LHCN-M2 (cell line): Measurements from ENCODE around the gene TPCN1. TPM values are rescaled to one million over a fixed set of nuclear protein-coding genes. Genes with fewer than 3 reads are reported as not detected.
"Not testable (repeated sequence)": the region's sequence is repeated elsewhere in the genome, so short reads cannot be mapped to it uniquely, and the experiment has no call there.

ENCODE experiments used
- DNase-seq: peaks from one replicate; pipeline ENCODE4 v3.0.0-alpha.2; 2012; ENCODE audit warnings: low read depth
- total RNA-seq: library from RNA; depleted of rRNA; stranded (reverse); fragments of >200 nt; gene quantifications from 2 replicates; pipeline ENCODE4 v1.2.3, GENCODE V29; 2014

The TPCN1 gene
- total RNA-seq, 1 experiment from 2014 or later, result 21.4 TPM

GRCh38 chr12:113196582-113196981, 24.7 kb upstream of the TPCN1 start:
- no peak for DNase-seq

GRCh38 chr12:113196990-113197389, 24.3 kb upstream of the TPCN1 start:
- peak; percentile 81 for DNase-seq

- no peak for DNase-seq
Observed at GRCh38 chr12:113197518-113198077, 23.7 kb upstream of the TPCN1 start.

GRCh38 chr12:113198296-113198695, 23.0 kb upstream of the TPCN1 start:
- no peak for DNase-seq

- no peak for DNase-seq
Observed at GRCh38 chr12:113200021-113200797, 21.1 kb upstream of the TPCN1 start.

GRCh38 chr12:113201187-113202177, 19.8 kb upstream of the TPCN1 start:
- DNase-seq, result no peak

- no peak for DNase-seq
Observed at GRCh38 chr12:113202300-113203075, 18.8 kb upstream of the TPCN1 start.

GRCh38 chr12:113203852-113204760, 17.2 kb upstream of the TPCN1 start:
- no peak for DNase-seq

GRCh38 chr12:113204804-113205203, 16.5 kb upstream of the TPCN1 start:
- no peak for DNase-seq

- DNase-seq, result not testable (repeated sequence)
Observed at GRCh38 chr12:113206802-113207201, 14.5 kb upstream of the TPCN1 start.

GRCh38 chr12:113207613-113208040, 13.6 kb upstream of the TPCN1 start:
- DNase-seq, result no peak

- no peak for DNase-seq
Observed at GRCh38 chr12:113208041-113208934, 13.0 kb upstream of the TPCN1 start.

- DNase-seq, result no peak
Observed at GRCh38 chr12:113211160-113211559, 10.1 kb upstream of the TPCN1 start.

- peak; percentile 97 for DNase-seq
Observed at GRCh38 chr12:113214895-113215400, 6.3 kb upstream of the TPCN1 start.

- DNase-seq, result no peak
Observed at GRCh38 chr12:113216027-113216426, 5.2 kb upstream of the TPCN1 start.

- DNase-seq, result no peak
Observed at GRCh38 chr12:113220593-113221180, 577 bp upstream of the TPCN1 start.

GRCh38 chr12:113221997-113222729, 899 bp downstream of the TPCN1 start:
- DNase-seq, result peak; percentile 57
